Measurements from ENCODE around the gene SLC34A3.
A peak's percentile ranks its signal among the peaks of the same experiment; 100 is the strongest.

SLC34A3 gene

DNA sequence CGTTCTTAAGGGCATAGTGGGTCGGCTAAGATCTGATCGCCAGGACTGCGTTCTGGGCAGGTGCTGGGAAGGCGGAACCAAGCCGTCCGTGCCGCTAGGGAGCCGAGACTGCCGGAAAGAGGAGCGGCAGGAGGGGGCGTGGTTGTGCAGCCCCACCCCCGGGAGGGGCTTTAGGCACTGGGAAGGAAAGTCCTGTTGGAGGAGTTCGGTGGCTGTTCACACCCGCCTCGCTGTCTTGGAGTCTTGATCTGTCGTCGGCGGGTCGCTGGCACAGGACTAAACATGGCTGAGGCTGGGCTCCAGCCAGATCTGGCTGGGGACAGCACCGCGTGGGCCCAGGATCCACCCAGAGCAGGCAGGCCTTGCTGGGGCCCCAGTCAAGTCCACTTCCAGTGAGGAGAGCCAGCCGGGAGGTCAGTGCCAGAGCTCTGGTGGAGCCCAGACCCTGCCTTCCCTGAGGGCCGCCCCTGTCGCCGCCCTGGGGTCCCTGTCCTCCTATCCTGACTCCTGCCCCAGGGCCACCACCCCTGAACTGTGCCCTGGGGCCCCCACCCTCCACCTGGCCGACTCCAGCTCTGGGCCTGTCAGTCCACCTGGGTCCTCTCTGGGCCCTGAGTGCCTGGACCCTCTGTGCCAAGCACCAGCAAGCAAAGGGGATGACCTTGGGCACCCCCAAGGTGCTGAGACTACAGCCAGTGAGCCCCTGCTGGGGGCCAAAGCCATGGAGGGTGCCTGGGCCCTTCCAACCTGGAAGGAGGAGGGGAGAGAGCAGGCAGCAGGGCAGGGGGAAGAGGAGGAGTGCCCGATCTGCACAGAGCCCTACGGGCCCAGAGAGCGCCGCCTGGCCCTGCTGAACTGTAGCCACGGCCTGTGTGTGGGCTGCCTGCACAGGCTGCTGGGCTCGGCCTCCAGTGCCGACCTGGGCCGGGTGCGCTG lies 13.2 kb upstream of the SLC34A3 start:
- Histone ChIP-seq H3K9me3 (ENCODE audit: control insufficient read depth, insufficient read depth, low read length) (no peaks in the 10 kb centered on the region), H3K36me3 (ENCODE audit: control insufficient read depth, insufficient read depth, low read length) (peaks cover 11% of the 10 kb centered on the region), H3K4me3 (ENCODE audit: low read length) (no peak overlapping the region), H3K27me3 (ENCODE audit: control insufficient read depth, insufficient read depth, low read length) (no peaks in the 10 kb centered on the region), H3K4me1 (ENCODE audit: control insufficient read depth, insufficient read depth, low read length) (peaks cover 3% of the 10 kb centered on the region; the same call in 1 of the 2 replicates), H3K27ac (ENCODE audit: low read length) (no peak overlapping the region)
- no CpG with 5 or more reads among the region's 36 CpGs for WGBS (ENCODE audit: insufficient coverage, insufficient read length)
- no peak for DNase-seq (ENCODE audit: low read depth, low spot score)

GRCh38 chr9:137218212-137218753 lies 12.4 kb upstream of the SLC34A3 start:
- no peaks in the 10 kb centered on the region for H3K9me3 ChIP-seq (ENCODE audit: control insufficient read depth, insufficient read depth, low read length)
- no CpG with 5 or more reads among the region's 30 CpGs for WGBS (ENCODE audit: insufficient coverage, insufficient read length)
- peaks cover 11% of the 10 kb centered on the region for H3K36me3 ChIP-seq (ENCODE audit: control insufficient read depth, insufficient read depth, low read length)
- no peak overlapping the region for H3K4me3 ChIP-seq (ENCODE audit: low read length)
- no peak for DNase-seq (ENCODE audit: low read depth, low spot score)
- no peaks in the 10 kb centered on the region; the same call in 1 of the 2 replicates for H3K27me3 ChIP-seq (ENCODE audit: control insufficient read depth, insufficient read depth, low read length)
- H3K4me1 ChIP-seq (ENCODE audit: control insufficient read depth, insufficient read depth, low read length), result peaks cover 7% of the 10 kb centered on the region
- no peak overlapping the region for H3K27ac ChIP-seq (ENCODE audit: low read length)

GRCh38 chr9:137218754-137219271 lies 11.9 kb upstream of the SLC34A3 start:
- no peak overlapping the region for H3K4me3 ChIP-seq (ENCODE audit: low read length)
- no peak for DNase-seq (ENCODE audit: low read depth, low spot score)

DNA sequence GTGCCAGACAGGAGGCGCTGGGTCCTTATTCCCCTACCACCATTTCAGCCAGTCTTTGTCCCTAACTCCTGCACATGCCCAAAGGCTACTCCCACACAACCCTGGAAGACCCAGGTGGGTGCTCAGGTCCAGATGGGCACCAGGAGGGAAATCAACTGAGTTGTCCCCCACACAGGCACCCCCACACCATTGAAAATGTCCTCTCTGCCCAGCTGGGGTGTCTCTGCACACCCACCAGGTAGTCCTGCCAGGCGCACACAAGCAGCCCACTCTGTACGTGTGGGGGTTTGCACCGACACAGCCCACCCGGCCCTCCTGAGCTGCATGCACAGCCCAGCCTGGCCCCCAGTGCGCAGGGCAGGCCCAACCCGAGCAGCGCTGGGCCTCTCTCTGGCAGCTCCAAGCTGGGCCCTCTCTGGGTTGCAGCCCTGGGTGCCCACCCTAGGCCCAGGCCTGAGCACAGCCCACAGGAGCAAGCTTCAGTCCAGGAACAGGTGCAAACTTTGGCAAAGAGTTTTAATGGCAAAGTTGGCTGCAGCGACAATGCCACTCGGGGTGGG lies 10.9 kb upstream of the SLC34A3 start:
- peaks cover 7% of the 10 kb centered on the region for H3K4me1 ChIP-seq (ENCODE audit: control insufficient read depth, insufficient read depth, low read length)
- no peaks in the 10 kb centered on the region for H3K9me3 ChIP-seq (ENCODE audit: control insufficient read depth, insufficient read depth, low read length)
- H3K4me3 ChIP-seq (ENCODE audit: low read length), result no peak overlapping the region
- no peaks in the 10 kb centered on the region; the same call in 1 of the 2 replicates for H3K27me3 ChIP-seq (ENCODE audit: control insufficient read depth, insufficient read depth, low read length)
- H3K36me3 ChIP-seq (ENCODE audit: control insufficient read depth, insufficient read depth, low read length), result peaks cover 7% of the 10 kb centered on the region
- no peak for DNase-seq (ENCODE audit: low read depth, low spot score)
- H3K27ac ChIP-seq (ENCODE audit: low read length), result no peak overlapping the region
- WGBS (ENCODE audit: insufficient coverage, insufficient read length), result no CpG with 5 or more reads among the region's 10 CpGs

More at GRCh38 chr9:137218754-137219271, 11.9 kb upstream of the SLC34A3 start:
- Histone ChIP-seq H3K4me1 (ENCODE audit: control insufficient read depth, insufficient read depth, low read length) (peaks cover 7% of the 10 kb centered on the region), H3K27me3 (ENCODE audit: control insufficient read depth, insufficient read depth, low read length) (no peaks in the 10 kb centered on the region; the same call in 1 of the 2 replicates), H3K36me3 (ENCODE audit: control insufficient read depth, insufficient read depth, low read length) (peaks cover 11% of the 10 kb centered on the region), H3K9me3 (ENCODE audit: control insufficient read depth, insufficient read depth, low read length) (no peaks in the 10 kb centered on the region), H3K27ac (ENCODE audit: low read length) (no peak overlapping the region)
- WGBS (ENCODE audit: insufficient coverage, insufficient read length), result no CpG with 5 or more reads among the region's 12 CpGs

DNA sequence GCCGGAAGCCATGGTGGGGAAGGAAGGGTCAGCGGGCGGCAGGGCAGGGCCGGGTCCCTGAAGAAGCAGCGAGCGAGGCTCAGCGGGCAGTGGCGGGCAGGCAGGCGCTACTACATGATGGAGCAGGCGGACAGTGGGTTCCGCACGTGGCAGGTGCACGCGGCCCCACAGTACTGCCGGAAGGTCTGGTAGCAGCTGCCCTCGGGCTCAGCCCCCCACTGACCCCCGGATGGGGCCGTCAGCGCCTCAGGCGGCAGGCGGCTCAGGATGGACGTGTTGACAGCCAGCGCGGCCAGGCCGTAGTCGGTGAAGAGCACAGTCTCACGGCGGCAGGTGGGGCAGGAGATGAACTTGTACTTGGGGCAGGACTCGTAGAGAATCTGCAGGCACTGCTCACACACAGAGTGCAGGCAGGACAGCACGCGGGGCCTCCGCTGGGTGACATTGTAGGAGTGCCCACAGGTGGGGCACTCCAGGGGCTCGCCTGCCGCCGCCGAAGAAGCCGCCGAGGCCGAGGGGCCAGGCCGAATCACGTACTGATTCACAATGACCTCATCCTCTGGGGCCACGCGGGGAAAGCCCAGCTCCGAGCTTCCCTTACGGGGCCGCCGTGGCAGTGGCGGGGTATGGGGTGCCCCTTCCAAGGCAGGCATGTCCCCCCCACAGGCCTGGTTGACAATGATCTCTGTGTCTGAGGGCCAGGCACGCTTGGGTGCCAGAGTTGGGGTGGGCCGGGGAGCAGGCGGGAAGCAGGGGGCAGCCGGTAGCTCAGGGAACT lies 10.2 kb upstream of the SLC34A3 start:
- no CpG with 5 or more reads among the region's 52 CpGs for WGBS (ENCODE audit: insufficient coverage, insufficient read length)
- peaks cover 7% of the 10 kb centered on the region for H3K4me1 ChIP-seq (ENCODE audit: control insufficient read depth, insufficient read depth, low read length)
- H3K27ac ChIP-seq (ENCODE audit: low read length), result no peak overlapping the region
- H3K9me3 ChIP-seq (ENCODE audit: control insufficient read depth, insufficient read depth, low read length), result no peaks in the 10 kb centered on the region
- no peak for DNase-seq (ENCODE audit: low read depth, low spot score)
- H3K27me3 ChIP-seq (ENCODE audit: control insufficient read depth, insufficient read depth, low read length), result no peaks in the 10 kb centered on the region; the same call in 1 of the 2 replicates
- peaks cover 7% of the 10 kb centered on the region; the same call in 1 of the 2 replicates for H3K36me3 ChIP-seq (ENCODE audit: control insufficient read depth, insufficient read depth, low read length)
- no peak overlapping the region for H3K4me3 ChIP-seq (ENCODE audit: low read length)

DNA sequence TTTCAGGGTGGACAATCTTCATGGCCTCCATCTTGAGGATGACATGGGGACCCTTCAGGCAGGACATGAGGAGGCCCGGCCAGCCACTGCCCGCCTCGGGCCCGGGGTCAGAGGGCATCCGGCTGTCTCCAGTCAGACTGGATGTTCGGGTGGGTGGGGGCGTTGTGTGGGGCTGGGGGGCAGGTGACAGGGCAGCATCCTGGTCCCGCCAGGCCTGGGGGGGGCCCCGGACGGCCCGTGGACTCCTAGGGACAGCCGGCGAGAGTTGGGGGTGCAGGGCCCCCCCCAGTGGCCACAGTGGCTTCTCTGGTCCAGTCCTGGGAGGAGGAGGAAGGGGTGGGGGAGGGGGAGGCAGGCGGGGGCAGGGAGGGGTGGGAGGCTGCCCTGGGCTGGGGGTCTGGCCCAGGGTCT lies 9.6 kb upstream of the SLC34A3 start:
- Histone ChIP-seq H3K4me1 (ENCODE audit: control insufficient read depth, insufficient read depth, low read length) (peaks cover 7% of the 10 kb centered on the region), H3K9me3 (ENCODE audit: control insufficient read depth, insufficient read depth, low read length) (no peaks in the 10 kb centered on the region), H3K27ac (ENCODE audit: low read length) (no peak overlapping the region), H3K4me3 (ENCODE audit: low read length) (peak overlapping the region; percentile 49; the same call in 1 of the 2 replicates), H3K36me3 (ENCODE audit: control insufficient read depth, insufficient read depth, low read length) (peaks cover 3% of the 10 kb centered on the region; the same call in 1 of the 2 replicates), H3K27me3 (ENCODE audit: control insufficient read depth, insufficient read depth, low read length) (no peaks in the 10 kb centered on the region; the same call in 1 of the 2 replicates)
- no CpG with 5 or more reads among the region's 14 CpGs for WGBS (ENCODE audit: insufficient coverage, insufficient read length)
- DNase-seq (ENCODE audit: low read depth, low spot score), result no peak

- no peak for DNase-seq (ENCODE audit: low read depth, low spot score)
- H3K36me3 ChIP-seq (ENCODE audit: control insufficient read depth, insufficient read depth, low read length), result no peaks in the 10 kb centered on the region
- H3K27me3 ChIP-seq (ENCODE audit: control insufficient read depth, insufficient read depth, low read length), result no peaks in the 10 kb centered on the region; the same call in 1 of the 2 replicates
- H3K9me3 ChIP-seq (ENCODE audit: control insufficient read depth, insufficient read depth, low read length), result no peaks in the 10 kb centered on the region
- peak overlapping the region; percentile 49; the same call in 1 of the 2 replicates for H3K4me3 ChIP-seq (ENCODE audit: low read length)
- peaks cover 7% of the 10 kb centered on the region for H3K4me1 ChIP-seq (ENCODE audit: control insufficient read depth, insufficient read depth, low read length)
- WGBS (ENCODE audit: insufficient coverage, insufficient read length), result no CpG with 5 or more reads among the region's 61 CpGs
- H3K27ac ChIP-seq (ENCODE audit: low read length), result no peak overlapping the region
Measured at GRCh38 chr9:137221506-137222111, 9.1 kb upstream of the SLC34A3 start.

- Histone ChIP-seq H3K4me1 (ENCODE audit: control insufficient read depth, insufficient read depth, low read length) (peaks cover 6% of the 10 kb centered on the region), H3K27me3 (ENCODE audit: control insufficient read depth, insufficient read depth, low read length) (no peaks in the 10 kb centered on the region; the same call in 1 of the 2 replicates), H3K4me3 (ENCODE audit: low read length) (peak within 1 kb of the TSS; percentile 49; the same call in 1 of the 2 replicates), H3K9me3 (ENCODE audit: control insufficient read depth, insufficient read depth, low read length) (no peaks in the 10 kb centered on the region), H3K36me3 (ENCODE audit: control insufficient read depth, insufficient read depth, low read length) (no peaks in the 10 kb centered on the region), H3K27ac (ENCODE audit: low read length) (no peak within 1 kb of the TSS)
- no peak for DNase-seq (ENCODE audit: low read depth, low spot score)
- no CpG with 5 or more reads among the region's 88 CpGs for whole genome bisulfite sequencing (ENCODE audit: insufficient coverage, insufficient read length)
Measured at GRCh38 chr9:137222190-137223077, 8.3 kb upstream of the SLC34A3 start, which contains the start of gene RNF208. TSS of gene RNF208 (minus strand) at chr9:137222240. CDS start at chr9:137221212, 1,028 bp downstream.

All from iPS DF 6.9 (cell line).